Lower leg skin (tissue), 3 donors: ENCODE measurements around the gene GGT5.
"Not testable (repeated sequence)": the region's sequence is repeated elsewhere in the genome, so short reads cannot be mapped to it uniquely, and the experiment has no call there.

ENCODE experiments used
- POLR2A ChIP-seq, 2 donors: fragments of 450-650 bp; IDR thresholded peaks; one replicate each; pipeline ENCODE4 v1.6.1; 2016 to 2017; ENCODE audit warnings: antibody characterized with exemption in 2 of 2, mild to moderate bottlenecking in 1 of 2, moderate library complexity in 1 of 2
- TF ChIP-seq, protein P1 (sequence below), 3 donors: fragments of 450-650 bp; IDR thresholded peaks; one replicate each; pipeline ENCODE4 v1.5.1; 2016; ENCODE audit warnings: antibody characterized with exemption in 3 of 3, mild to moderate bottlenecking in 3 of 3, moderate library complexity in 2 of 3

DNA sequence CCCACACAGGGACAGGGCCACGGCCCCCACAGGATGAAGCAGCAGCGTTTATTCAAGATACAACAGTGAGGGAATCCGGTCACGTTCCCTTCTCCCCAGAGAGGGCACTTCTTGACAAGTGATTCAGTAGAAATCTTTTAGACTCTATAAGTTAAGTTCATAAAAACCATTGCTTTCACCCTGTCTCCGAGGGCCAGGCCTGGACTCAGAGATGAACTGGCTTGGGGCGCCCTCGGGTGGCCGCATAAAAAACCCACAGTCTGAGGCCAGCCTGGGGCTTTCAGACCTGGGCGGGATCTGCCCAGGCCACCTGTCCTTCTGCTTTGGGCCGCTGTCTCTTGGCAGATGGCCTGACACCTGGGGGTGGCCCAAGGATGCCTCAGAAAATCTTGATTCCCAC lies 14.6 kb upstream of the GGT5 start:
- TF ChIP-seq, protein P1, sequence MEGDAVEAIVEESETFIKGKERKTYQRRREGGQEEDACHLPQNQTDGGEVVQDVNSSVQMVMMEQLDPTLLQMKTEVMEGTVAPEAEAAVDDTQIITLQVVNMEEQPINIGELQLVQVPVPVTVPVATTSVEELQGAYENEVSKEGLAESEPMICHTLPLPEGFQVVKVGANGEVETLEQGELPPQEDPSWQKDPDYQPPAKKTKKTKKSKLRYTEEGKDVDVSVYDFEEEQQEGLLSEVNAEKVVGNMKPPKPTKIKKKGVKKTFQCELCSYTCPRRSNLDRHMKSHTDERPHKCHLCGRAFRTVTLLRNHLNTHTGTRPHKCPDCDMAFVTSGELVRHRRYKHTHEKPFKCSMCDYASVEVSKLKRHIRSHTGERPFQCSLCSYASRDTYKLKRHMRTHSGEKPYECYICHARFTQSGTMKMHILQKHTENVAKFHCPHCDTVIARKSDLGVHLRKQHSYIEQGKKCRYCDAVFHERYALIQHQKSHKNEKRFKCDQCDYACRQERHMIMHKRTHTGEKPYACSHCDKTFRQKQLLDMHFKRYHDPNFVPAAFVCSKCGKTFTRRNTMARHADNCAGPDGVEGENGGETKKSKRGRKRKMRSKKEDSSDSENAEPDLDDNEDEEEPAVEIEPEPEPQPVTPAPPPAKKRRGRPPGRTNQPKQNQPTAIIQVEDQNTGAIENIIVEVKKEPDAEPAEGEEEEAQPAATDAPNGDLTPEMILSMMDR (IDR thresholded peaks at IDR 0.05), result not testable (repeated sequence)
- not testable (repeated sequence) for TF ChIP-seq POLR2A (IDR thresholded peaks at IDR 0.05)
